ENCODE measurements around the gene PREX1.

PREX1 gene

DNA sequence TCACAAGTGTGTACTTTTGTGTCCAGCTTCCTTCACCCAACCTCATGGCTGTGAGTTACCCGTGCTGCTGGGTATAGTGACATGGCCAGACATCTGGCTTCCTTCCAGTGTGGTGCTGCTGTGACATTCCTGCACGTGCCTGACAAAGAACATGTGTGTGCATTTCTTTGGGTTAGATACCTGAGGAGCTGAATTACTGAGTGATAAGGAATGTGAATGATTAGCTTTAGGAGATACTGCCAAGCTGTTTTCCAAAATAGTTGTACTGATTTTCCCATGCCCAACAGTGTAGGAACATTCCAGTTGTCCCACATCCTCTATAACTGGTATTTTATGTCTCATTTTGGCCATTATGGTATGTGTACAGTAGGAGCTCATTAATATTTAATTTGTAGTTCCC lies 132.5 kb downstream of the PREX1 start:
- DNase-seq = no peak

DNA sequence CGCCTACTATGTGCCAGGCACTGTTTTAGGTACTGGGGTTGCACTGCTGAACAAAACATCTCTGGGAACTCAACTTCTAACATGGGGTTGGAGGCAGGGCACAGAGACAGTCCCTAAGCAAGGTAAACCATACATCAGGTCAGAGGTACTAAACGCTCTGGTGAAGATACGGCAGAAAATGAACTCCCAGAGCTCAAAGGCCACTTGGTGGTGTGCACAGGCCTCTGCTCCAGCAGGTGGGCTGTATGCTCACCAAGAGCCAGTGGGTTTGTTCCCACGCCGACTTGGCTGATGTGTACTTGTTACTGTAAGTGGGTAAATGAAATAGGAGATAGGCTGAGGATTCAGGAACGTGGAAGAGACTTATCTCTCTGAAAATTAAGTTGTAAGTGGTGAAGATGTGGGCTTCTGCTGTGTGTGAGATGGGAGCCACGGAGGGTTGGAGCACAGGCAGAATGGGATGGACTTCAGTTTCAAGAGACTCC lies 133.4 kb downstream of the PREX1 start:
- DNase-seq = no peak

DNA sequence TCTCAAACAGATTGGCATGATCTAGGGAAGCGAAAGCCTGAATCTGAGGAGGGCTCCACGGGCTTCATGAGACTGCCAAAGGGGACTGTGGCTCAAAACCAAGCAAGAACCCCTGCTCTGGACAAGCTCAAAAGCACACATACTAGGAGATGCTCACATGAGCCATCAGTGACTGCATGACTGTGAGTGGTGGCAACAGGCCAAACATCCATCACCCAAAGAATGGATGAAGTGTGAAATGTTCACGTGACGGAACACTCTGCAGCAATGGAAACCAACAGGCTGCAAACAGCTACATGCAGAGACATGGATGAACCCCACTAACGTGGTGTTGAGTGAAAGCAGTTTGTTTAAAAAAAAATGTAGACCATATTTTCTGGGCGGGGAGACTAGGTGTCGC lies 136.3 kb downstream of the PREX1 start:
- no peak for DNase-seq

DNA sequence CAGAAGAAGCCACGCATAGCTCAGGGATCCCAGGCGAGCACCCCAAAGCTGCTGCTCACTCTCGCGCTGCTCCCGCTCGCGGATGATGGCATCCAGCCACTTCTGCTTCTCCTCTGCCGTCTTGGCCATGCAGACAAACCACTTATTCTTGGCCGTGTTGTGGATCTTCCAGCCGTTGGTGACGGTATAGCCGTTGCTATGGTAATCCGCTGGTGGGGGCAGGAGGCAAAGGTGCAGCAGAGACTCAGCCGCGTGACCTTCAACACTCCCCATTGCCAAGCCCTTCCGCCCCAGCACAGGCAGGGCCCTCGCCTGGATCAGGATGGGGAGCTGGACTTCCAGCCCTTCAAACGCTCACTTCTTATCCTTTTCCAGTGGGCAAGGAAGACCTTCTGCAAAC lies 136.9 kb downstream of the PREX1 start:
- DNase-seq = no peak

DNA sequence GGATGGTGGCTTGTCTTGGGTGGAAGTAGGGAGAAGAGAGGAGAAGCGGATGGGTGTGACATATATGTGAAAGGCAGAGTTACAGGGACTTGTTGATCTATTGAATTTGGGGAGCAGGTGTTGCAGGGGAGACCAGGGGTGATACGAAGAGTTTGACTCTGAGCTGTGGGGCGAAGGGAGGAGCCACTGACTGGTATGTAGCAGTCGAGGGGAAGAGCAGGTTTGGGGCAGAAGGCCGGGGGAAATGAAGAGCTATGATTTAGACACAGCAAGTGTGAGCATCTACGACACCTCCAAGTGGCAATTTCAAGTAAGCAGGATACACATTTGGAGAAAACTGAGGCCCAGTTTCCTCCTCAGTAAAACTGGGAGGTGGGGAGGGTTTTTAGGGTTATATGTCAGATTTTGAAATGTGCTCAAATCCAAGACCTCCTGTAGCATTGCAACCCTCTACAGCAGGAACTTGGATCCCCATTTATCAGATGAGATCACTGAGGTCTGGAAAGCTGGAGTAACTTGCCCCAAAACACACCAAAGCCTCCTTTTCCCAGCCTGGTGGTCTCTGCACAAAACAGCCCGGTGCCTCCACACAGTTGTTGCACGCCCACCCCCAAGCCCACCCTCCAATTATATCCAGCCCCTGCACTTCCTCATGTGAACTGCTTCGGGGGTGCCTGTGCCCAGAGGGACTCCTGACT lies 137.8 kb downstream of the PREX1 start:
- DNase-seq = no peak

DNA sequence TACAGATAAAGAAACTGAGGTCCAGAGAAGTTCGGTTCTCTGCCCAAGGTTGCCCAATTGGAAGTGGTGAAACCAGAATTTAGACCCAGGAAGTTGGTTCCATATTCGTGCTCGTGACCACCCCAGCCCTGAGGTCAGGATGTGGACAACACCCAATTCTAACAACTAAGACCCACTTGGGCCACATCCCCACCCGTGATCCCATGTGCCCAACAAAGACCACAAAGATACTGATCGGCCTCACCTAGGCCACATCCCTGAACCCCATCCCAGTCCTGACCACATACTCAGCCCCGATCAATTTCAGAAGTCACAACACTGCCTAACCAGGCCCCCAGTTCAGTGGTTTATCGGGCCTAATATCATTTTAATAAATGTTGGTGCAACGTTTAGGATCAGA lies 138.4 kb downstream of the PREX1 start:
- no peak for DNase-seq

DNA sequence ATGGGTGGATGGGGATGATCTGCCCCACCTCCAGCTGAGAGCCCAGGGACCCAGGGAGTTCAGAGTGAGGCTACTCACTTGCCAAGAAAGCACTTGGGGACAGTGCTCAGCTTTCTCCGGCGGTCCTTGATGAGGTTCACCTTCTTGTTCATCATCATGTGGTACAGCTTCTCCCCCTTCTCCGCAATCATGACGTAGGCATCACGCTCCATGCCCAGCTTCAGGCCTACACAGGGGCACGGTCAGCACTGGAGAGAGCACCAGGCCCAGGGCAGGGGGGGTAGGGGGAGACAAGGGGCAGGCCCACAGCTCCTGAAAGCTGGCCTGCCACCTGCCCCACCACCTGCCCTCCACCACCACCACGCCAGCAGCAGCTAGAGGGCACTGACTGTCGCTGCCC lies 139.2 kb downstream of the PREX1 start:
- DNase-seq = no peak

DNA sequence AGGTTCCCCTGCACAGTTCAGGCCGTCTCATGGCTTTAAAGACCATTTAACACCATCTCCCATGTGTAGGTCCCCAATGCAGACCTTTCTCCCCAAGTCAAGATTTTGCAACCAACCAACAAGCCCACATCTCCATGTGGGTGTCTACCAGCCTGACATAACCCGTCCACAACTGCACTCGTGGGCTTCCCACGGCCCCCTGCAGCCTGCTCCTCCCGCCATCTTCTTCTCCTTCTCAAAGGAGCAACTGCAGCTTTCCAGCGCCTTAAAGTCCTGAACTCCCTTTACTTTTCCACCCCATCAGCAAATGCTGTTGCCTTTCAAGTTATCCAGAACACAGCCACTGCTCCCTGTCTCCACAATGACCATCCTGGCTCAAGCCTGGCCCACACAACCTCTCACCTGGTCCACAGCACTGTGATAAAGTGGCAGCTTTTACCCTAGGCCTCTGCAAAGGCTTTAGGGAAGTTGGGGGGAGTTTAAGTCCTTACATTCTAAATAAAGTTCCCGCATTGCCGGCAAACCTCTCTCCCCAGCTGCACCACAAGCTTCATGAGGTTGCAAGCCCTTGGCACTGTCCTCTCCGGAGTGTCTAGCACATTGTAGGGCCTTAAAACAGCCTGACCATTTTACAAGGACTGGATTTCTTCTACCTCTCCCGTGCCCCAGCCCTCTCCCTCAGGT lies 140.5 kb downstream of the PREX1 start:
- DNase-seq = no peak

DNA sequence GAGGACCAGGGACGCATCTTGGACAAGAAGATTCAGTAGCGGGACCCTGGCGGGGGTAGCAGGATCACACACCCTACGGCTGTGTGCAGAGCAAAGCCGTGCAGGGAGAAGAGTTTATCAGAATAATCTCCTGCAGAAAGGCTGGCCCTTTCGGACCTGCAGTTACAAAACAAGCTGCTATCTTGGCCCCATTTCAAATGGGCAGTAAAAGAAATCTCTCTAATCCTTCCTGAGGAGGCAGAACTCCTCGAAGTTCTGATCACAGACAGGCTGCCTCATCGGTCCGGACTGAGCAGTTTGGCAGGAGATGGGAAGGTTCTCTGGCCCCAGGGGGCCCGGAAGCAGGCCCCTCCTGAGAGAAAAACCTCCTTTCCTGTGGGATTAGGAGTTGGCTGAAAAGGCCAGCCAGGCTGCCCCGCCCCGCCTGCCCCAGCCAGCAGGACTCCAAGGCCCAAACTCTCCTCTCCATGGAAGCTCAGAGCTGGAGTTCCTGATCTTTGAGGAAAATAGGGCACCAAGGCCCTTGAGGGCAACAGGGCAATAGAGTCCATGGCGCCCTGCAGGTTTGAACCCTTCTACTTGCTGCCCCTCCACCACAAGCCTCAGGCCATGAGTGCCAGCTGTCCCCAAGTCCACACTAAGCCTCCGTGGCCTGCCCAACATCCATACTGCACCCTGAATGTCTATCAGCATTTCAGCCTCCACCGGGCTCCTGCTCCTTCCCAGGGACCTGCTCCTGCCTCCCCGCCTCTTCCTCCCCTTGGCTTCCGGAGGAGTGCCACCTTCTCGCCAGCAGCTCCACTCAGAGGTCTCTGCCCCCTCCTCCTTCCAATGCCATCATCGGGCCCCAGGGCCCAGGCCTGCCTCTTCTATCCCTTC lies 141.3 kb downstream of the PREX1 start:
- no peak for DNase-seq

DNA sequence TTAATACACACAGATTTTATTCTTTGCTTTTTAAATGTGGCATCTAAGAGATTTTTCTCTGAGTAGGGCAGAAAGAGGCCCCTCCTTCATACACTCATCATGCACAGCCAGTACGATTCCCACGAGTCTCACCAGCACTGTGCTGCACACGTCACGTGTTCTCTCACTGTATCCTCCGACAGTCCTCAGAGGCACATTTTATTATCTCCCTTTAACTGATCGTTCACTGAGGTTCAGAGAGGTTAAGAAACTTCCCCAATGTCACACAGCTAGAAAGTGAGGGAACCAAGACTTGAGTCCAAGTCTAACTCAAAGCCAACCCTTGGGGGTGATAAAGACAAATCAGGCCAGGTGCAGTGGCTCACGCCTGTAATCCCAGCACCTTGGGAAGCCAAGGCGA lies 142.5 kb downstream of the PREX1 start:
- DNase-seq = no peak

DNA sequence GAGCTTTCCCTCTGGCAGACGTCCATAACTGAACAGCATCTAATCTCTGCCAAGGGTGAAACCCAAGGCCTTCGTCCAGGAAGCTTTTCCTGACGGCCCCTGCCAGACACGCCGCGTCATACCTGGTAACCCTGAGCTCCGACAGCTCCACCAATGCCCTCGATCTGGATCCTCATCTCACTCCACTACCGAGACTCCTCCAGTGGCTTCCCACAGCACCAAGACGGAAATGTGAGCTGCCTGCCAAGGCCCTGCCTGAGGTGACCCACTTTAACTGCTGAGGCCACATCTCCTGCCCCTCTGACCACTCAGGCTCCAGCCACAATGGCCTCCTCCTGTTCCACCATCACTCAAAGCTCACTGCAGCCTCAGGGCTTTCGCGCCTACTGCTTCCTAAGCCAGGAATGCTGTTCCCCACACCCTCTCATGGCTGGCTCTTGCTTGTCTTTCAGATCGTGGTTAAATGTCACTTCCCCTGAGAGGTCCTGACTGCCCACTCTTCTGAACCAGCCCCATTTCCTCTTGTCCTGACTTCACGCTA lies 143.2 kb downstream of the PREX1 start:
- DNase-seq = no peak

DNA sequence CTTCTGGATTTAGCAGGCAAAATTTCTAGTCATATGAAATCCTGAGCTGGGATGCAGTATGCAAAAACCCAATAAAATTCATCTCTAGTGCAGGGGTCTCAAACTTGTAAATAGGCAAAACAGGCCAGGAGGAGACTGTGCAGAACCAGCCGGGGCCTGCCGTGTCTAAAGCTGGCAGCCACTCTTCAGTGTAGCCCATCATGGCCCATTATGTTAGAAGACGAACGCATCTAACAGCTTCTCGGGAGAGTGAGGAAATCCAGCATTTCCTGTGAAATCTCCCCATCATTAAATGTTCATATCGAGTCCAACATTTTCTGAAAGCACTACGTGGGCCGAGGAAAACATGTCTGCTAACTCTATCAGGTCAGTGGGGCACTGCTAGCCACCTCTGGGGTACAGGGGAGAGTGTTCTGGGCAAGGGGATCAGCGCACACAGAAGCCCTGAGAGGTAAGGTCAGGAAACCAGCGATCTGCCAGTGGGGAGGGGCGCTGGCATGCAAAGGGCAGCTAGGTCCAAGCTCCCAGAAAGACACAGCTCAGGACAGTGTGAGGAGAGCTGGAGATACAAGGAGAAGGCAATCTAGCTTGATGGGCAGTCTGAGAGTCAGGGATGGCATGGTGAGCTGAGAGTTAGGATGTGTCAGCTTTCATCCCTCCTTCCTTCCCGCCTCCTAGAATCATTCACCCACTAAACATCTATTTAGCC lies 144.2 kb downstream of the PREX1 start:
- DNase-seq = no peak

DNA sequence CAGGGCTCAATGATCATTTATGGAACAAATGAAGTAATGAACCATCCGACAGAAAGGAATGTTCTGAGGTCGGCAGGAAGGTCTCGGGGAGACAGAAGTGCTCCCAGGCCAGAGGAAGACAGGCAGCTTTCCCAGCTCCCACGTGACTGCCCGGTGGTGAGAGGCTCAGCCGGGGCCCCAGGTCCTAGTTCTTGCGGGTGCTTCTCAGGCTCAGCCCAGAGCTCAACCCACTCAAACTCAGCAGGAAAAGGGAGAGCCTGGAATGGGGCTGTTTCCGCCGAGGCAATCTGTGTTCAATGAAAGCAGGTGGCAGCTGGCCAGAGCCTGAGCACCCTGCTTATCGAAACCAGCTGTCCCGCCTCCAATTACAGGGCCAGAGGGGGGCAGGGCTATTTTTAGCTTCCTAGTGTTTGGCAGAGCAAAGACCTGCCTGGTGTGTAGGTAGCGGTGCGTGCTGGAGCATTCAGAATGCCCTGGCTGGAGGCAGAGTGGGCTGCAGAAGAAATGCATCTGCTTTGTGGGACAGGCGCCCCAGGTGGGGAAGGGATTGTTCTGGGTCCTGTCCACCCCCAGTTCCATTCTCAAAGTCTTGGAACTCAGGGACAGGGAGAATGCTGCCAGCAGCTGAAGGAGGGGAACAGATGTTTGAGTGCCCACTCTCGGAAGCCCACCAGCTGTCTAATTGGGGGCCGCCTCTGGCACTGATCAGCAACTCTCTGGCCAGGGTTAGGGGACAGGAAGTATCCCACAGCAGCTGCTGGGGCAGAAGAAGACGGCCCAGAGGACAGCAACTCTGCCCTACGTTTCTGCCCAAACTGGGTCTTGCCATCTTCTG lies 145.1 kb downstream of the PREX1 start:
- DNase-seq = no peak

DNA sequence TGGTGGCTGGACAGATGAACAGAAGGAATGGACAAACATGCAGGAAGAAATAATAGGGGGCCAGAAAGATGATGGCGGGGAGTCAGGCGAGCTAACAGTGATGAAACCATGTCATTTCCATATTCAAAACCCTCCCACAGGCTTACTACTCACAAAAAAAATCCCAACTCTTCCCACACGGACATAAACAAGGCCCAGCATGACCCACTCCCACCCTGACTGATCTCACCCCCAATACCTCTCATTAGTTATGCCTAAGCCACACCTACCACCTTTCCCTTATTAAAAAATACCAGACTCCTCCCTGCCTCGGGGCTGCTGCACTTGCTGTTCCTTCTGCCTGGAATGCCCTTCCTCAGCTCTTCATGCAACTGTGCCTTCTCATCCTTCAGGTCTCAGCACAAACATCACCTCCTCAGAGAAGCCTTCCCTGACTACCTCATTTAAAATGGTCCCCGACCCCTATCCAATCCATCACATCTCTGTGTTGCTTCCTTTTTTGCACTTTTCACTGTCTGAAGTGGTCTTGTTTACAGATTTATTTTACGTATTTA lies 145.8 kb downstream of the PREX1 start:
- no peak for DNase-seq

DNA sequence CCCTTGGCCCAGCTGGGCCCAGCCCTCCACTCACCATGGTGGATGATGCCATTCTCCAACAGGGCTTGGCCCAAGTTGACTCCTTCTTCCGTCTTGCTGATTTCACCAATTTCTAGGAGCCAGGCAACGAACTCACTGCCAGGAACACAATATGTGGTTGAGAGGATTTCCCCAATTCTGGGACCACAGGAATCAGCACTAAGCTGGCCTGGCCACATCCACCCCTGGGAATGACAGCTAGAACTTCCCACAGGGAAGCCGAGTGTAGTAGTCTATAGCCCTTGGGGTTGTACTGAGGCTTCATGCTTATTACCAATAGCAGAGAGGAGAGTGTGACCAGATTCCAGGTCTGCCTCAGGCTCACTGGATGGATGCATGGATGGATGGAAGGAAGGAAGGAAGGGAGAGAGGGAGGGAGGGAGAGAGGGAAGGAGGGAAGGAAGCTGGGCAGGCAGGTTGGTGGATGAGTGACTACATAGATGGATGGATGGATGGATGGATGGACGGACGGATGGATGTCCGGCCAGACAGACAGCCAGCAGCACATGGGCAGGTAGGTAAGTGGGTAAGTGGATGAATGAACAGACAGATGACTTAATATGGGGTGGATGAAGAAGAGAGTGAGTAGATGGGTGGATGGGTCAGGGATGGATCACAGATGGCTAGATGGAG lies 146.5 kb downstream of the PREX1 start:
- DNase-seq = no peak

DNA sequence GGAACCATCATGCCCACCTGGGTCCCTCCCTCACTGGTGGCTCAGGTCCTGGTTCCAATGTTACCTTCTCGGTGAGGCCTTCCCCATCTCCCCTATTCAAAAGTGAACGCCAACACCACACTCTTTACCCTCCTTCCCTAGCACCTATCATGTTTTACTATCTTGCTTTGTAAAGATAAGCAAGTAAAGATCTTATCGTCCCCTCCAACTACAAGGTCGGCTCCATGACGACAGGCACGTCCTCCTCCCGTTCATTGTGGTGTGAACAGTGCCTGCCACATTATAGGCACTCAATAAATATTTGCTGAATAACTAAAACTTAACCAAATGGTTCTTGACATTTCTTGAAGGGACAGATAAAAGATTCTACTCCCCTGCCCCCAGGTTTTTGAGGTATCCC lies 147.1 kb downstream of the PREX1 start:
- DNase-seq = no peak

DNA sequence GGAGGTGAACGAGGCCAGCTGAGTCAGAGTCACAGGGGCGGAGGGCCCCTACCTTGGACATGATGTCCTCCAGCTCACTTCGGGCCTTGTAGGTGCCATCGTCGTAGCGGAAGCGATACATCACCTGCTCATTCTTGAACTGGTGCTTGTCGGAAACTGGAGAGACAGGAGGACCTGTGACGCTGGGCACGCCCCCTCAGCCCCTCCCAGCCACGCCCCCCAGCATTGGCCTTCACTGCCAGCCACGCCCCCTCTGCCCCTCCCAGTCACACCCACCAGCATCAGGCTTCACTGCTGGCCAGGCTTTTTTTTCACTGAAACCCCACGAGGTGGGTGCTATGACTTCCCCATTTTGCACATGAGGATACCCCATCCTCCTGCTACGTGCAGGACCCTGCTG lies 148.2 kb downstream of the PREX1 start:
- DNase-seq = no peak

DNA sequence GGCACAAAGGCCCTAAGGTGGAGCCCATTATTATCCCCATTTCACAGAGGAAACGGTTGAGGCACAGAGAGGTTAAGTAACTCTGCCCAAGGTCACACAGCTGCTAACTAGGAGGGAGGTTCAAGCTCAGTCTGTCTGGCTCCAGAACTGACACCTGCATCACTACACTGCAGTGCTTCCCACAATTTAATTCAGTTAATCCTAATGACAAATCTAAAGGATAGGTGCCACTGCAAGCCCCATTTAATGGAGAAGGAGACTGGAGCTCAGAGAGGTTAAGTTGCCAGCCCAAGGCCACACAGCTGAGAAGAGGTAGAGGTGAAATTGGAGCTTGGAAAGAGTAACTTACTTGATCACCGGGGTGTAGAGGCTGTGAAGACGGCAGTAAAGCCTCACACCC lies 148.8 kb downstream of the PREX1 start:
- DNase-seq = no peak

DNA sequence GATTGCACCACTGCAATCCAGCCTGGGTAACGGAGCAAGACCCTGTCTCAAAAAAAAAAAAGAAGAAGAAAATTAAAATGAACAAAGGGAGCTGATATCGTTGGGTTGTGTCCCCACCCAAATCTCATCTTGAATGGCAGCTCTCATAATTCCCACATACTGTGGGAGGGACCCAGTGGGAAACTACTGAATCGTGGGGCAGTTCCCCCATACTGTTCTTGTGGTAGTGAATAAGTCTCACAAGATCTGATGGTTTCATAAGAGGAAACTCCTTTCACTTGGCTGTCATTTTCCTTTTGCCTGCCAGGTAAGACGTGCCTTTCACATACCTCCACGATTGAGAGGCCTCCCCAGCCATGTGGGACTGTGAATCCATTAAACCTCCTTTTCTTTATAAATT lies 149.4 kb downstream of the PREX1 start:
- no peak for DNase-seq

DNA sequence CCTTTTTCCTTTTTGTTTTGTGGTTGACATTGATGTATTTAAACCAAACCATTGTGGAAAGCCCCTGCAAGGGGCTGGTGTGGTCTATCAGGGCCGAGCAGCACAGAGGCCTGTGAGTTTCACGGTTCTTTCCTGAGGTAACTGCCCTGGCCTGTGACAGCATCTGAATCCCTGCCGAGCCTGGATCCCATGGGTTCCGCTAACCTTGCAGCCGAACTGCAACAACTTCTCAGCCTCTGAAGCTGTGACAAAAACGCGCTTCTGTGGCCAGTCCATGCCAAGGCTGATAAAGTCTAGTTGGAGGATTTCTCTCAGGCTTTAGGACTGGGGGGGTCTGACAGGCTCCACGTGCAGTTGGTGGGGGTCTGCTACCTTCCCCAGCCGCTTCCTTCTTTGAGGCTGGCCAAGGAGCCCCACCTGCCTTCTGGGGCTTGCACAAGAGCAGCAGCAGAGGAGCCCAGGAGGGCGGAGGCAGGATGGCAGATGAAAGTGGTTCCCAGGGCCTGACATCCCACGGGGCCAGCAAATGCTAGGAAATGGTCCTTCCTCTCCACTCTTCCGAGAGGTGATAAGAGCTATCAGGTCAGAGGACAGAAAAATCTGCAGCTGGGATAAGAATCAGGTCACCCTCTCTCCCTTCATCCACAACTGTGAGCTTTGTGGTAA lies 150.9 kb downstream of the PREX1 start:
- DNase-seq = no peak
